Measurements from ENCODE around the gene SYNJ2. TPM values are rescaled to one million over a fixed set of nuclear protein-coding genes. Genes with fewer than 3 reads are reported as not detected.

SYNJ2 gene
- polyA plus RNA-seq, 1 experiment, result 40.8 TPM

GRCh38 chr6:158005626-158006180 is 24.0 kb downstream of the SYNJ2 start:
- no peak for TF ChIP-seq CTCF (IDR thresholded peaks at IDR 0.05; ENCODE audit: low read depth, low read length)
- Histone ChIP-seq H3K27ac (ENCODE audit: low read depth, low read length) (no peak overlapping the region), H3K9me3 (ENCODE audit: control insufficient read depth, insufficient read depth, low read length) (no peaks in the 10 kb centered on the region; the same call in 1 of the 2 replicates), H3K4me3 (ENCODE audit: low read depth, low read length) (no peak overlapping the region), H3K27me3 (ENCODE audit: control insufficient read depth, insufficient read depth, low read length) (no peaks in the 10 kb centered on the region)
- ChIA-PET POLR2A (no interaction called here), CTCF (no interaction called here)
- DNase-seq (ENCODE audit: low read depth, low spot score), result no peak

GRCh38 chr6:158006331-158006730 is 24.7 kb downstream of the SYNJ2 start:
- POLR2A ChIA-PET, result no interaction called here

GRCh38 chr6:158006821-158007570 is 25.3 kb downstream of the SYNJ2 start:
- CTCF ChIA-PET, result no interaction called here

More at GRCh38 chr6:158006331-158006730, 24.7 kb downstream of the SYNJ2 start:
- DNase-seq (ENCODE audit: low read depth, low spot score), result no peak
- no peak overlapping the region for H3K27ac ChIP-seq (ENCODE audit: low read depth, low read length)
- TF ChIP-seq CTCF (IDR thresholded peaks at IDR 0.05; ENCODE audit: low read depth, low read length), result no peak
- H3K27me3 ChIP-seq (ENCODE audit: control insufficient read depth, insufficient read depth, low read length), result no peaks in the 10 kb centered on the region
- no peaks in the 10 kb centered on the region; the same call in 1 of the 2 replicates for H3K9me3 ChIP-seq (ENCODE audit: control insufficient read depth, insufficient read depth, low read length)
- CTCF ChIA-PET, result no interaction called here
- H3K4me3 ChIP-seq (ENCODE audit: low read depth, low read length), result no peak overlapping the region

GRCh38 chr6:158008864-158009113 is 27.1 kb downstream of the SYNJ2 start:
- peak overlapping the region; percentile 70 for H3K27ac ChIP-seq (ENCODE audit: low read depth, low read length)
- ChIA-PET CTCF (interaction anchor here (1.3 kb wide), 1 partner anchor 18 kb away, joined by 7 read pairs; no protein-coding TSS in a partner anchor), POLR2A (interaction anchor here (0.8 to 1.8 kb wide), 3 partner anchors 27 to 52 kb away, joined by 3 to 6 read pairs (median 3); partner anchors contain the start of gene SYNJ2)
- no peak overlapping the region for H3K4me3 ChIP-seq (ENCODE audit: low read depth, low read length)
- no peaks in the 10 kb centered on the region for H3K27me3 ChIP-seq (ENCODE audit: control insufficient read depth, insufficient read depth, low read length)
- H3K9me3 ChIP-seq (ENCODE audit: control insufficient read depth, insufficient read depth, low read length), result no peaks in the 10 kb centered on the region; the same call in 1 of the 2 replicates
- TF ChIP-seq CTCF (IDR thresholded peaks at IDR 0.05; ENCODE audit: low read depth, low read length), result no peak
- DNase-seq (ENCODE audit: low read depth, low spot score), result no peak

More at GRCh38 chr6:158006821-158007570, 25.3 kb downstream of the SYNJ2 start:
- no peaks in the 10 kb centered on the region for H3K27me3 ChIP-seq (ENCODE audit: control insufficient read depth, insufficient read depth, low read length)
- no peak overlapping the region for H3K4me3 ChIP-seq (ENCODE audit: low read depth, low read length)
- no peak overlapping the region for H3K27ac ChIP-seq (ENCODE audit: low read depth, low read length)
- H3K9me3 ChIP-seq (ENCODE audit: control insufficient read depth, insufficient read depth, low read length), result no peaks in the 10 kb centered on the region; the same call in 1 of the 2 replicates
- no peak for TF ChIP-seq CTCF (IDR thresholded peaks at IDR 0.05; ENCODE audit: low read depth, low read length)
- POLR2A ChIA-PET, result interaction anchor here (1.8 kb wide), 1 partner anchor 34 kb away, joined by 6 read pairs; no protein-coding TSS in a partner anchor
- no peak for DNase-seq (ENCODE audit: low read depth, low spot score)

Data from AG04450 (cell line).